Hepatocyte (in vitro differentiated cells): ENCODE results near the gene ZC3H11A. TPM values are rescaled to one million over a fixed set of nuclear protein-coding genes. Genes with fewer than 3 reads are reported as not detected.

Source experiments
- DNase-seq: peaks from one replicate; pipeline ENCODE4 v3.0.0-alpha.2; 2016; ENCODE audit warnings: low spot score
- H2AFZ ChIP-seq: fragments of 200-600 bp; sonication (generic); 2 replicates; pipeline ENCODE4 v1.6.0; 2016; ENCODE audit warnings: antibody characterized with exemption, mild to moderate bottlenecking
- H3K27ac ChIP-seq: fragments of 200-600 bp; sonication (generic); 2 replicates; pipeline ENCODE4 v1.5.1; 2016; ENCODE audit warnings: mild to moderate bottlenecking
- H3K27me3 ChIP-seq: fragments of 200-600 bp; sonication (generic); 2 replicates; pipeline ENCODE4 v1.6.1; 2016
- H3K36me3 ChIP-seq: fragments of 200-600 bp; sonication (generic); replicated peaks from 2 replicates; pipeline ENCODE4 v1.5.1; 2016; ENCODE audit warnings: low read depth; ENCODE audit not compliant: insufficient read depth
- H3K4me1 ChIP-seq: fragments of 200-600 bp; sonication (generic); 2 replicates; pipeline ENCODE4 v1.5.1; 2016; ENCODE audit warnings: mild to moderate bottlenecking, moderate library complexity; ENCODE audit not compliant: insufficient read depth
- H3K4me2 ChIP-seq: fragments of 200-600 bp; sonication (generic); 2 replicates; pipeline ENCODE4 v1.6.0; 2016
- H3K4me3 ChIP-seq: fragments of 200-600 bp; sonication (generic); 2 replicates; pipeline ENCODE4 v1.5.1; 2016; ENCODE audit warnings: mild to moderate bottlenecking
- H3K79me2 ChIP-seq: fragments of 200-600 bp; sonication (generic); 2 replicates; pipeline ENCODE4 v1.6.0; 2017; ENCODE audit warnings: mild to moderate bottlenecking
- H3K9me2 ChIP-seq: fragments of 200-600 bp; sonication (generic); replicated peaks from 2 replicates; pipeline ENCODE4 v1.6.0; 2017; ENCODE audit warnings: mild to moderate bottlenecking; ENCODE audit not compliant: insufficient read depth
- H3K9me3 ChIP-seq: fragments of 200-600 bp; sonication (generic); 2 replicates; pipeline ENCODE4 v1.5.1; 2016; ENCODE audit warnings: low read depth, mild to moderate bottlenecking
- H4K20me1 ChIP-seq: fragments of 200-600 bp; sonication (generic); 2 replicates; pipeline ENCODE4 v1.6.0; 2016; ENCODE audit warnings: mild to moderate bottlenecking; ENCODE audit not compliant: insufficient read depth, poor library complexity, severe bottlenecking
- EZH2 ChIP-seq: fragments of 200-600 bp; sonication (generic); IDR thresholded peaks from 2 replicates; pipeline ENCODE4 v1.6.1; 2016; ENCODE audit warnings: antibody characterized with exemption, mild to moderate bottlenecking, borderline replicate concordance
- EZH2phosphoT487 ChIP-seq: fragments of 200-600 bp; sonication (generic); IDR thresholded peaks from one replicate; pipeline ENCODE4 v1.6.1; 2018; ENCODE audit warnings: antibody characterized with exemption, mild to moderate bottlenecking, low read depth, moderate library complexity; ENCODE audit not compliant: unreplicated experiment, severe bottlenecking
- WGBS: methylation state at CpG from one replicate; pipeline ENCODE4 v1.1.6; 2016; ENCODE audit warnings: low lambda C conversion rate; ENCODE audit errors: missing lambda C conversion rate; 5-methylcytosine and 5-hydroxymethylcytosine counted together
- polyA plus RNA-seq: library from polyadenylated mRNA; unstranded; fragments of >200 nt; fragmentation: Nextera tagmentation; extraction: Ambion mirVana; gene quantifications from 2 replicates; pipeline ENCODE4 v1.2.1, GENCODE V29; 2016
- small RNA-seq: library from RNA; depleted of rRNA; stranded (forward); fragments of <200 nt; gene quantifications from one replicate; pipeline ENCODE3, GENCODE V24; 2014
- total RNA-seq: library from RNA; depleted of rRNA; stranded (reverse); fragments of >200 nt; gene quantifications from 2 replicates; pipeline ENCODE4 v1.2.3, GENCODE V29; 2014
- TF ChIP-seq, protein P1 (sequence below): fragments of 200-600 bp; sonication (generic); IDR thresholded peaks from 2 replicates; pipeline ENCODE4 v1.5.1; 2016; ENCODE audit warnings: antibody characterized with exemption, mild to moderate bottlenecking; ENCODE audit not compliant: poor library complexity

ZC3H11A gene
- total and polyA plus RNA-seq, 2 experiments from 2014 or later: 34.9 to 120 TPM

DNA sequence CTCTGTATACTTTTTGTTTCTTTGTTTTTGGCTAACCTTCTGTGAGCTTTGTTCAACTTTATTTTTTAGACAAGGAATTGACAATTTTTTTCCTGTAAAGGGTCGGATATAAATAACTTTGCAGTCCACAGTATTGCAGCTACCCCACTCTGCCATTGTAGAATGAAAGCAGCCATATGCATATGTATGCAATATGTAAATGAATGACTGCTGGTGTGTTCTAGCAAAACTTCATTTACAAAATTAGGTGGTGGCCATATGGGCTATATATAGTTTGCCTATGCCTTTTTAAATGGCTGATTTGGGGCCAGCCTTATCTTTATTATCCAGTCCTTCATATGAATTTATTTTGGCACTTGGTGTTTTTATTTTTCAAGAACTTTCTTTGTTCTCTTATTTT is 48.0 kb downstream of the ZC3H11A start:
- Histone ChIP-seq H4K20me1 (peaks cover 6% of the 10 kb centered on the region), H3K36me3 (peaks cover 7% of the 10 kb centered on the region), H3K4me1 (no peaks in the 10 kb centered on the region), H3K4me3 (no peak overlapping the region), H3K4me2 (no peak overlapping the region), H2AFZ (no peak overlapping the region), H3K27me3 (no peaks in the 10 kb centered on the region), H3K9me3 (no peaks in the 10 kb centered on the region), H3K27ac (no peak overlapping the region), H3K79me2 (peaks cover 30% of the 10 kb centered on the region), H3K9me2 (no peaks in the 10 kb centered on the region)
- 92% methylated on average over 1 of the region's 1 CpG for WGBS
- TF ChIP-seq EZH2 (no peak), EZH2phosphoT487 (no peak)
- TF ChIP-seq, protein P1, sequence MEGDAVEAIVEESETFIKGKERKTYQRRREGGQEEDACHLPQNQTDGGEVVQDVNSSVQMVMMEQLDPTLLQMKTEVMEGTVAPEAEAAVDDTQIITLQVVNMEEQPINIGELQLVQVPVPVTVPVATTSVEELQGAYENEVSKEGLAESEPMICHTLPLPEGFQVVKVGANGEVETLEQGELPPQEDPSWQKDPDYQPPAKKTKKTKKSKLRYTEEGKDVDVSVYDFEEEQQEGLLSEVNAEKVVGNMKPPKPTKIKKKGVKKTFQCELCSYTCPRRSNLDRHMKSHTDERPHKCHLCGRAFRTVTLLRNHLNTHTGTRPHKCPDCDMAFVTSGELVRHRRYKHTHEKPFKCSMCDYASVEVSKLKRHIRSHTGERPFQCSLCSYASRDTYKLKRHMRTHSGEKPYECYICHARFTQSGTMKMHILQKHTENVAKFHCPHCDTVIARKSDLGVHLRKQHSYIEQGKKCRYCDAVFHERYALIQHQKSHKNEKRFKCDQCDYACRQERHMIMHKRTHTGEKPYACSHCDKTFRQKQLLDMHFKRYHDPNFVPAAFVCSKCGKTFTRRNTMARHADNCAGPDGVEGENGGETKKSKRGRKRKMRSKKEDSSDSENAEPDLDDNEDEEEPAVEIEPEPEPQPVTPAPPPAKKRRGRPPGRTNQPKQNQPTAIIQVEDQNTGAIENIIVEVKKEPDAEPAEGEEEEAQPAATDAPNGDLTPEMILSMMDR: no peak
- DNase-seq: no peak

Small RNAs within 50 kb of the gene (small RNA-seq; reads per million reads assigned to genes)
- gene ZC3H11A: 0.68 reads per million, percentile 55 among the genes with 10 or more reads in this experiment

Other genes with a start within 250 kb of the ZC3H11A start
- gene ATP2B4, start 168.8 kb upstream of the ZC3H11A start, total RNA-seq: 60.6 and 64.0 TPM in 2 replicates
- 30.7 and 34.5 TPM in 2 replicates for gene ATP2B4, start 168.8 kb upstream of the ZC3H11A start, polyA plus RNA-seq
- gene LAX1, start 30.4 kb upstream of the ZC3H11A start, total RNA-seq: not detected in 2 replicates
- gene LAX1, start 30.4 kb upstream of the ZC3H11A start, polyA plus RNA-seq: not detected in 2 replicates
- gene ZBED6, start within 50 bp of the ZC3H11A start, total RNA-seq: 9.6 and 12.8 TPM in 2 replicates
- gene ZBED6, start within 50 bp of the ZC3H11A start, polyA plus RNA-seq: 1.5 and 2.6 TPM in 2 replicates
- gene SNRPE, start 66.0 kb downstream of the ZC3H11A start, total RNA-seq: 73.2 and 94.5 TPM in 2 replicates
- gene SNRPE, start 66.0 kb downstream of the ZC3H11A start, polyA plus RNA-seq: 267 and 272 TPM in 2 replicates